ENCODE measurements around the gene DSN1.

- TF ChIP-seq, protein P1, sequence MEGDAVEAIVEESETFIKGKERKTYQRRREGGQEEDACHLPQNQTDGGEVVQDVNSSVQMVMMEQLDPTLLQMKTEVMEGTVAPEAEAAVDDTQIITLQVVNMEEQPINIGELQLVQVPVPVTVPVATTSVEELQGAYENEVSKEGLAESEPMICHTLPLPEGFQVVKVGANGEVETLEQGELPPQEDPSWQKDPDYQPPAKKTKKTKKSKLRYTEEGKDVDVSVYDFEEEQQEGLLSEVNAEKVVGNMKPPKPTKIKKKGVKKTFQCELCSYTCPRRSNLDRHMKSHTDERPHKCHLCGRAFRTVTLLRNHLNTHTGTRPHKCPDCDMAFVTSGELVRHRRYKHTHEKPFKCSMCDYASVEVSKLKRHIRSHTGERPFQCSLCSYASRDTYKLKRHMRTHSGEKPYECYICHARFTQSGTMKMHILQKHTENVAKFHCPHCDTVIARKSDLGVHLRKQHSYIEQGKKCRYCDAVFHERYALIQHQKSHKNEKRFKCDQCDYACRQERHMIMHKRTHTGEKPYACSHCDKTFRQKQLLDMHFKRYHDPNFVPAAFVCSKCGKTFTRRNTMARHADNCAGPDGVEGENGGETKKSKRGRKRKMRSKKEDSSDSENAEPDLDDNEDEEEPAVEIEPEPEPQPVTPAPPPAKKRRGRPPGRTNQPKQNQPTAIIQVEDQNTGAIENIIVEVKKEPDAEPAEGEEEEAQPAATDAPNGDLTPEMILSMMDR (conservative IDR thresholded peaks at IDR 0.05; ENCODE audit: low read length) = no peak
- TF ChIP-seq EZH2phosphoT487 (IDR thresholded peaks at IDR 0.05; ENCODE audit: borderline replicate concordance) = no peak
Observed at GRCh38 chr20:36784900-36785299, 11.3 kb upstream of the DSN1 start.

All from Loucy (cell line).